Neural crest cell (in vitro differentiated cells): Measurements from ENCODE around the gene PTPRK. TPM values are rescaled to one million over a fixed set of nuclear protein-coding genes. Genes with fewer than 3 reads are reported as not detected.

Experiments
- DNase-seq: peaks from one replicate; pipeline ENCODE4 v3.0.0; 2021; ENCODE audit warnings: low read depth, mixed read lengths, low spot score
- H3K27ac Mint-ChIP-seq: one replicate; pipeline ENCODE4 v1.8.0; 2021; ENCODE audit warnings: mild to moderate bottlenecking, mixed read lengths; ENCODE audit not compliant: unreplicated experiment
- H3K27me3 Mint-ChIP-seq: 2 replicates; pipeline ENCODE4 v1.8.0; 2021; ENCODE audit warnings: low read depth, mild to moderate bottlenecking, mixed read lengths
- H3K36me3 Mint-ChIP-seq: 2 replicates; pipeline ENCODE4 v1.8.0; 2021; ENCODE audit warnings: low read depth, mild to moderate bottlenecking, mixed read lengths
- H3K4me1 Mint-ChIP-seq: 2 replicates; pipeline ENCODE4 v1.8.0; 2021; ENCODE audit warnings: mixed read lengths
- H3K4me3 Mint-ChIP-seq: one replicate; pipeline ENCODE4 v1.8.0; 2021; ENCODE audit warnings: mild to moderate bottlenecking, mixed read lengths
- H3K9me3 Mint-ChIP-seq: 2 replicates; pipeline ENCODE4 v1.8.0; 2021; ENCODE audit warnings: mixed read lengths
- CTCF ChIP-seq: fragments of 200-600 bp; sonication (generic); conservative IDR thresholded peaks from 2 replicates; pipeline ENCODE4 v1.5.0; 2021; ENCODE audit warnings: antibody characterized with exemption, mild to moderate bottlenecking
- total RNA-seq: library from RNA; stranded (reverse); gene quantifications from 2 replicates; pipeline ENCODE4 v1.2.1, GENCODE V29; 2021

PTPRK gene
- total RNA-seq, 1 donor from 2014 or later = 30.8 TPM

DNA sequence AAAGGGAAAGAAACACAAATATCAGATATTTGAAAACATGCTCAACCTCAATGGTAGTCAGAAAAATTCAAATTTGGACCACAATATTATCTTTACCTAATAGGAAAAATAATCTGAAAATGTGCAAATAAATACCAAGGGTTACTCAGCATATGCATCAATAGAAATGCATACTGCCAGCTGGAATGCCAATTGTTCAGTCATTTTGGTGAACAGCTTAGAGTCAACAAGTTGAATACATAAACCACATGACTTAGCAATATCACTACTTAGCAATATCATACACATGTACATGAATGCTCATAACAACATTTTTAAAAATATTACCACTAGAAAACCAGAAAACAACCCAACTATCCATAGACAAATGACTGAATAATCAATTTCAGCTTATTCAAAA, 212.7 kb downstream of the PTPRK start:
- peaks cover 3% of the 10 kb centered on the region for H3K36me3 Mint-ChIP-seq
- DNase-seq = no peak
- H3K27ac Mint-ChIP-seq = no peak overlapping the region
- no peaks in the 10 kb centered on the region for H3K27me3 Mint-ChIP-seq
- TF ChIP-seq CTCF = no peak
- H3K4me3 Mint-ChIP-seq = no peak overlapping the region
- H3K4me1 Mint-ChIP-seq = peaks cover 10% of the 10 kb centered on the region
- peaks cover 8% of the 10 kb centered on the region for H3K9me3 Mint-ChIP-seq

DNA sequence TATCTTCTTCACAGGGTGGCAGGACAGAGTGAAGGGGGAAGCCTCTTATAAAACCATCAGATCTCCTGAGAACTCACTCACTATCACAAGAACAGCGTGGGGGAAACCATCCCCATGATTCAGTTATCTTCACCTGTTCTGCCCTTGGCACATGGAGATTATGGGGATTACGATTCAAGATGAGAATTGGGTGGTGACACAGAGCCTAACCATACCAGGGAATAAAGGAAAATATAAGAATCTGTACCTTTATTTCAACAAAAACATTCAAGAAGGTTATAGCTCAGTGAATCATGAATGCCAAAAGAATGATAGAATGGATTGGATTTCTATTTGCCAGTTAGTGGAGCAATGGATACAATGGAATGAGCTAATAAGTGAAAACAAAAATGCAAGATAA, 214.4 kb downstream of the PTPRK start:
- H3K9me3 Mint-ChIP-seq = peaks cover 11% of the 10 kb centered on the region
- no peak for DNase-seq
- H3K4me3 Mint-ChIP-seq = no peak overlapping the region
- H3K4me1 Mint-ChIP-seq = peaks cover 10% of the 10 kb centered on the region
- H3K36me3 Mint-ChIP-seq = peaks cover 6% of the 10 kb centered on the region
- H3K27me3 Mint-ChIP-seq = no peaks in the 10 kb centered on the region
- TF ChIP-seq CTCF = no peak
- H3K27ac Mint-ChIP-seq = no peak overlapping the region

DNA sequence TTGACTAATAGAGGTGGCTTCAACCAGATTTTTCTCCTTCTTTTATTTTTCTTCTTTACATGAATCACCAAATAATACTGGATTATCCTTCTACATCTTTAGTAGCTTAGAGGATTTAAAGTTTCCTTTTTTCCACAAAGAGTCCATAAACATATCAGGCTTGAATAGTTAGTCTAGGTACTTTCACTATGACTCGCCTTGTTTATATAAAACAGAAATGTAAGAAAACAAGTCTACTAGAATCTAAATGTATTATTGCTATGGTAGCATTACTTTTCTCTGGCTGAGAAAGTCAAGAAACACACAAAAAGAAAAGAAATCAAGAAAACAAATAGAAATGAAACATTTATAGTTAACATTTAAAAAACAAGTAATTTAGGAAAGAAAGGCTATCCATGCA, 215.2 kb downstream of the PTPRK start:
- DNase-seq = no peak
- no peak overlapping the region for H3K4me3 Mint-ChIP-seq
- H3K27me3 Mint-ChIP-seq = no peaks in the 10 kb centered on the region
- TF ChIP-seq CTCF = no peak
- H3K4me1 Mint-ChIP-seq = peaks cover 6% of the 10 kb centered on the region
- peaks cover 8% of the 10 kb centered on the region for H3K36me3 Mint-ChIP-seq
- peaks cover 11% of the 10 kb centered on the region for H3K9me3 Mint-ChIP-seq
- no peak overlapping the region for H3K27ac Mint-ChIP-seq

GRCh38 chr6:128303870-128304269, 216.5 kb downstream of the PTPRK start:
- Mint-ChIP-seq H3K4me3 (no peak overlapping the region), H3K36me3 (peaks cover 12% of the 10 kb centered on the region), H3K27me3 (no peaks in the 10 kb centered on the region), H3K9me3 (peaks cover 14% of the 10 kb centered on the region), H3K27ac (no peak overlapping the region), H3K4me1 (no peaks in the 10 kb centered on the region)
- TF ChIP-seq CTCF = no peak
- no peak for DNase-seq

DNA sequence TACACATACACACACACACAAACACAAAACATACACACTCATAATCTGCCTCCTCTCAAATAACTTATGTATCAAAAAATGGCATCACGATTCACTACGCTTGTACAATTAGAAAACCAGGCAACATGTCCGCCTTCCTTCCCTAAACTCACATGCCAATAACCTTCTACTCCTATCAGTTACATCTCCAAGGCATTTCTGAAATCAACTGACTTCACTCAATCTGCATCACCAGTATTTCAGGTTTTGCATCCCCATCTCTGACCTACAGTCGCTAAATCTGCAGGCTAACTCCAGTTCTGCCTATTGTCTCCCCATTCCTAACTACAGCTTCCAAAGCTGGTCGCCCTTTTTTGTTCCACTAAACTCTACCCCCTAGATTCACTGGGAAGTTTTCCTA, 217.5 kb downstream of the PTPRK start:
- H3K4me3 Mint-ChIP-seq = no peak overlapping the region
- H3K27me3 Mint-ChIP-seq = no peaks in the 10 kb centered on the region
- DNase-seq = no peak
- H3K27ac Mint-ChIP-seq = no peak overlapping the region
- no peaks in the 10 kb centered on the region for H3K4me1 Mint-ChIP-seq
- peaks cover 16% of the 10 kb centered on the region for H3K36me3 Mint-ChIP-seq
- H3K9me3 Mint-ChIP-seq = peaks cover 14% of the 10 kb centered on the region
- no peak for TF ChIP-seq CTCF

DNA sequence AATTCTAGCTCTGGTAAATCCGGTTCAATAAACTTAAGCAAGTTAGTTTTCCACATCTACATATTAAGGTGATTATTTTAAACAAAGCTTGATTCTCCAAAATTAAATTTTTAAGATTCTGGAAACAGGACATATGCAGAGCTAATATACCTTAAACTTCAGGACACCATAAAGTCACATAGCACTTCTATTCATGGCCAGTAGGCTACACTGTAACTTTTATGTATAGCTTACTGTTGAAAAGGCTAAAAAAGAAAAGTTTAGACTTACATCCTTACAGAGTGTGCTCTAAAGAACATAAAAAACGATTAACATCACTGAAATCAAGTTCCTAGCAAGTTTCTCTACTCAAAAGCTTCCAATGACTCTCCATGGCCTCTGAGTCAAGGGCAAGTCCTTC, 224.7 kb downstream of the PTPRK start:
- peaks cover 12% of the 10 kb centered on the region for H3K36me3 Mint-ChIP-seq
- no peak for DNase-seq
- H3K9me3 Mint-ChIP-seq = peaks cover 3% of the 10 kb centered on the region
- H3K27me3 Mint-ChIP-seq = no peaks in the 10 kb centered on the region
- no peak overlapping the region for H3K27ac Mint-ChIP-seq
- no peak overlapping the region for H3K4me3 Mint-ChIP-seq
- TF ChIP-seq CTCF = peak; percentile 36
- no peaks in the 10 kb centered on the region for H3K4me1 Mint-ChIP-seq
